EH (cell line): ENCODE measurements around the gene HDAC11.

Experiments
- DNase-seq: peaks from one replicate; pipeline ENCODE4 v3.0.0-alpha.2; 2015; ENCODE audit warnings: low read depth

Gene HDAC11

GRCh38 chr3:13543253-13543652, 63.1 kb downstream of the HDAC11 start:
- peak; percentile 98 for DNase-seq

GRCh38 chr3:13544293-13544831, 64.3 kb downstream of the HDAC11 start:
- DNase-seq, result peak; percentile 97

GRCh38 chr3:13544951-13545651, 65.0 kb downstream of the HDAC11 start:
- no peak for DNase-seq

GRCh38 chr3:13545952-13546454, 65.9 kb downstream of the HDAC11 start:
- DNase-seq, result no peak

- DNase-seq, result peak; percentile 88
These were observed 66.6 kb downstream of the HDAC11 start for GRCh38 chr3:13546667-13547171.

- no peak for DNase-seq
These were observed 67.7 kb downstream of the HDAC11 start for GRCh38 chr3:13547591-13548371.

GRCh38 chr3:13548696-13549622, 68.9 kb downstream of the HDAC11 start, which contains the start of gene FBLN2:
Gene FBLN2 (plus strand): TSS chr3:13549125. CDS start chr3:13570356, 21,231 bp downstream.
- DNase-seq, result peak; percentile 79

- DNase-seq, result peak; percentile 48
These were observed 69.7 kb downstream of the HDAC11 start for GRCh38 chr3:13549623-13550422.

GRCh38 chr3:13550423-13550690, 70.3 kb downstream of the HDAC11 start:
- no peak for DNase-seq

- no peak for DNase-seq
These were observed 70.8 kb downstream of the HDAC11 start for GRCh38 chr3:13550791-13551360.

GRCh38 chr3:13552857-13553652, 72.9 kb downstream of the HDAC11 start:
- no peak for DNase-seq

GRCh38 chr3:13553686-13554085, 73.6 kb downstream of the HDAC11 start:
- DNase-seq, result no peak

- no peak for DNase-seq
These were observed 75.6 kb downstream of the HDAC11 start for GRCh38 chr3:13555753-13556152.
